GM18520 (cell line): ENCODE measurements around the gene CA7.

ENCODE experiments used
- ATAC-seq: cut with Tn5 transposase; IDR thresholded peaks from one replicate; pipeline ENCODE4 v1.9.1; 2021; ENCODE audit not compliant: unreplicated experiment

Gene CA7

DNA sequence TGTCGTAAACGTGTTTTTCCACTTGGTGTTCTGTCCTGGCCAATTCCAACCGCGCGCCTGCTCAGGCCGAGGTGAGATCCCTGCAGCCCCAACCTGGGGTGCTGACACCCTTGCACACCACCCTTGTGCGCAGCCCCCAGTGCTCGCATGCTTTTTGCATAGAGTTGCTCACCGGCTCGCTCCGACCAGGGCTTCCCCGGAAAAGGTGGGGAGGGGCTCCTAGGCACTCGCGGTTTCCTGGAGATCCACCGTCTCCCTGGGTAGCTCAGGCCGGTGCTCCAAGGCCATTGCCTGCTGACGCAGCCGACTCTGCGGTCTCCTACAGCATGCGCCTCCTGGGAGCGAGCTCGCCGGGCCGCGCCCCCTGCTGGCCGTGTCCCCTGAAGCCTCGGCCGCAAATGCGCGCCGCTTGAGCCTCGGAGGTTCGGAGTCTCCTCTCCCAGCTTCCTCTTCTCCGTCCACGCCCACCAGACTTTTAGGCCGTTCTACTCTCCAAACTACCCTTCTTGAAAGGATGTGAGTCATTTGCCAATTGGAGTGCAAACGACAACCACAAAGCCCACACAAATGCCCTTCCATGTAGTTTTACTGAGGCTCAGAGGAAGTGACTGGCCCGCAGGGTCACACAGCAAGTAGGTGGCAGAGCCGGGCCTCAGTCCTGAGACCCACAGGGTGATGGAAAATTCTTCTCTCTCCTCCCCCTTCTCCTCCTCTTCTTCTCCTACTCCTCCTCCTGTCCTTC lies 28.9 kb downstream of the CA7 start:
- ATAC-seq = peak; percentile 75

DNA sequence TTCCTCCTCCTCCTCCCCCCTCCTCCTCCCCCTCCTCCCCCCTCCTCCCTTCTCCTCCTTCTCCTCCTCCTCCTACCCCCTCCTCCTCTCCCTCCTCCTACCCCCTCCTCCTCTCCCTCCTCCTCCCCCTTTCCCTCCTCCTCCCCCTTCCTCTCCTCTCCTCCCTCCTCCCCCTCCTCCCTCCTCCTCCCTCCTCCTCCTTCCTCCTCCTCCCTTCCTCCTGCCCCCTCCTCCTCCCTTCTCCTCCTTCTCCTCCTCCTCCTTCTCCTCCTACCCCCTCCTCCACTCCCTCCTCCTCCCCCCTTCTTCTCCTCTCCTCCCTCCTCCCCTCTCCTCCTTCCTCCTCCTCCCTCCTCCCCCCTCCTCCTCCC lies 29.5 kb downstream of the CA7 start:
- ATAC-seq = no peak

GRCh38 chr16:66874079-66874775 lies 30.0 kb downstream of the CA7 start:
- ATAC-seq = no peak

DNA sequence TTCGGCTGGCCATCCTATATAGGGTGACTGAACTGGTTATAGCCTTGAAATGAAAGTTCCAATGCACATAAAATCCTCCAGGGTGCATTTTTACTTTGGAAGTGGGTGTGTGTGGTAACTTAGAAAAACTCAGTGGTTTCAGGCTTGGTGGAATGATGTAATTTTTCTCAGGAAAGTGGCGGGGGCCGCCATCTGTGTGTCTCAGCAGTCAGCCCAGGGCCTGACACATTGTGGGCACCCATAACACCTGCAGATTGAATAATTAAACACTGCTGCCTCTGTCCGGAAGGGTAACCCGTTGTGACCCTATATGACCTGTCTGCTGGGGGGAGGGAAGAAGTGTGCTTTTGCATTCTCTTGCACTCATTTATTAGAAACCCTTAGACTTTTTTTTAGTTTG lies 33.9 kb downstream of the CA7 start:
- no peak for ATAC-seq

- peak; percentile 92 for ATAC-seq
Observed at GRCh38 chr16:66880288-66881013, 36.2 kb downstream of the CA7 start, which contains the start of gene PDP2. TSS of gene PDP2 (plus strand) at chr16:66880515. CDS start at chr16:66884285, 3,770 bp downstream.

GRCh38 chr16:66881014-66881417 lies 36.8 kb downstream of the CA7 start:
- ATAC-seq = no peak

GRCh38 chr16:66881560-66881959 lies 37.3 kb downstream of the CA7 start:
- no peak for ATAC-seq

- ATAC-seq = no peak
Observed at GRCh38 chr16:66881964-66882508, 37.8 kb downstream of the CA7 start.

DNA sequence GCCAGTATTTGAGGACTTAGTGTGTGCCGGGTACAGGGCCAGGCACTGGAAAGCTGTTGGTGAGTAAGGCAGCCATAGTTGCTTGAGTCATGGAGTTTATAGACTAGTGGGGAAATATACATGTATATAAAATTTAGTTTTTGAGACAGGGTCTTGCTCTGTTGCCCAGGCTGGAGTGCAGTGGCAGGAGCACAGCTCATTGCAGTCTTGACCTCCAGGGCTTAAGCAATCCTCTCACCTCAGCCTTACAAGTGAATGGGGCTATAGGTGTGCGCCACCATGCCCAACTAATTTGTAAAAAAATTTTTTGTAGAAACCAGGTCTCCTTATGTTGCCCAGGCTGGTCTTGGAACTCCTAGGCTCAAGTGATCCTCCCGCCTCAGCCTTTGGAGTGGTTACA lies 38.5 kb downstream of the CA7 start:
- ATAC-seq = no peak

DNA sequence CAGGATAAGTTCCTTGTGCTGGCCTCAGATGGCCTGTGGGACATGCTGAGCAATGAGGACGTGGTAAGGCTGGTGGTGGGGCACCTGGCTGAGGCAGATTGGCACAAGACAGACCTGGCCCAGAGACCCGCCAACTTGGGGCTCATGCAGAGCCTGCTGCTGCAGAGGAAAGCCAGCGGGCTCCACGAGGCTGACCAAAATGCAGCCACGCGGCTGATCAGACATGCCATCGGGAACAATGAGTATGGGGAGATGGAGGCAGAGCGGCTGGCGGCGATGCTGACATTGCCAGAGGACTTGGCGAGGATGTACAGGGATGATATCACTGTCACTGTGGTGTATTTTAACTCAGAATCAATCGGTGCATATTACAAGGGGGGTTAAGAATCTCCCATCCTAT lies 41.3 kb downstream of the CA7 start:
- ATAC-seq = no peak

DNA sequence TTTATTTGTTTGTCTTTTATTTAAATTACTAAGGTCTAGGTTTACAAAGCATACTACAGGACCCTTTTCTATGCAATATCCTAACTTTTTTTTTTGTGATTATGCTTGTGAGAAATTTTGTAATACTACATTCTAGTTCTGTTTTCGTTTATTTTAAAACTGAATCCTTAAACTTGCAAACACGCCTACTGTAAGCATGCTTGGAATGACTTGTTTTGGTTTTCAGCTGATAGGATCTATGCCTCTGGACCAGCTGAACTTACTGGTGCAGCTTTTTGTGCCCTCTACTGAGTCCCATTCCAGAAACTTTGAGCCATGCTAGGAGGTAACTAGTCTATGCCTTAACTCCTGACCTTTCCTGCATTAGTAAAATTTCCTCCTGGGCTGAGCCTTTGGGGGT lies 42.1 kb downstream of the CA7 start:
- ATAC-seq = no peak

DNA sequence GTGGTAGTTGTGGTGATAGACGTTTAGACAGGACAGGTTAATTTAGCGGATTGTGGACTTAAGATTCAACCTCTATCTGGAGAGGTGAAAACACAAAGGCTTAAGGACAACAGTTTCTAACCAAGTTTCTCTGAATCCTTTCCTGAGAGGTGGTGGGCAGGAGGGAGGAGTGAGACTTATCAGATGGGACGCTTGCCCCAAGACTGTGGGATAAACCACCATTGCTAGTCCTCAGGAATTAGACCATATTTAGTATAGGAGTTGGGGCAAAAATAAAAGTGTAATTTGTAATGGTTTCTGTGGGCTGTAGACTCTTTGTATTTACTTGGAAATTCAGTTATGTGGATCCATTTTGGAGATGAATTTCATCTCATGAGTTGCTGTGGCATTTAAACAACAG lies 42.7 kb downstream of the CA7 start:
- no peak for ATAC-seq

DNA sequence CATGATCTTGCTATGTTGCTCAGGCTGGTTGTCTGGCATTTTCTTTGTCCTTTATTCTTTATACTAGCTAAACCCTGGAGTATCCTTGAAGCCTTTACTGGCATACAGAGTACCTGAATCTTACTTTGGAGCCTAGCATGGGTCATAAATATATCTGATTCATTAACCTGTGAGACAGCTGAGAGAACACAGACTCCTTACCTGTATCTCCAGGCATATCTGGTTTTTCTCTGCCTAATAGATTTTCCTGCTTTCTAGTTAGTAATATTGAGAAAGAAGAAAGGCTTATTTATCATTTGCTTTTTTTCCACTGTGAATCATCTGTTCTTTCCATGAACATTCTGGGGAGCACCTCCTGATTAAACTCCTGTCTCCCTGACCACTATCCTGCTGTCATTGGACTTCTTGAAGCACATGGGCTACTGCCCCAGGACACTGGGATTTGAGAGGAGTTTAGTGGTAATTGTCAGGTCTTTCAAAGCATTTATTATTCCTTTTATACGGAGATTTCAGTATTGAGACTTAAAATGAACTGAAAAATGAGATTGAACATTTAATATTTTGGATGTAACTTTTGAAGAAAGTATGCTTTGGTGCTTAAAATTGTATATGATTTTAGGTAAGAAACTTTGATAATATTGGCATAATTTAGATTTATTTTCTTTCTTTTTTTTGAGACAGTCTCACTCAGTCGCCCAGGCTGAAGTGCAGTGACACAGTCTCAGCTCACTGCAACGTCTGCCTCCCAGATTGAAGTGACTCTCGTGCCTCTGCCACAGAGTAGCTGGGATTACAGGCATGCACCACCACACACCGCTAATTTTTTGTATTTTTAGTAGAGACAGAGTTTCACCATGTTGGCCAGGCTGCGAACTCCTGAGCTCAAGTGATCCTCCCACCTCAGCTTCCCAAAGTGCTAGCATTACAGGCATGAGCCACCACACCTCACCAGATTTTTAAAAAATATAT lies 44.7 kb downstream of the CA7 start:
- ATAC-seq = no peak

GRCh38 chr16:66889622-66890021 lies 45.4 kb downstream of the CA7 start:
- no peak for ATAC-seq

DNA sequence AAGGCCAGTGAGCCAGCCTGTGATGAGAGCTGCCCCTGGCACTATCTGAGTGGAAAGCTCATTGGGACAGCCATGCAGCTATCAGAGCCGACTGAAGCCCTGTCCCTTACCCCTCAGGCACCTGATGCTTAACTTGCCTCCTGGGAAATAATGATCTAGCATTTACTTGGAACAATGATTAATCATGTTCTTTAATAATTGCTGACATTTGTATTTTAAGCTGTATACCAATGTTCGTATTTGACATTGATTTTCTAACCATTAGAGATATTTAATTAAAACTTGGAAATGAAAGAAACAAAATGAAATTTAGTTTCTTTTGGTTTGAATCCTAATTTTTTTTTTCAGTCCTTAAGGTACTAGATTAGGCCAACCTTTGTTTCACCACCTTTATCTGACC lies 46.6 kb downstream of the CA7 start:
- ATAC-seq = no peak

DNA sequence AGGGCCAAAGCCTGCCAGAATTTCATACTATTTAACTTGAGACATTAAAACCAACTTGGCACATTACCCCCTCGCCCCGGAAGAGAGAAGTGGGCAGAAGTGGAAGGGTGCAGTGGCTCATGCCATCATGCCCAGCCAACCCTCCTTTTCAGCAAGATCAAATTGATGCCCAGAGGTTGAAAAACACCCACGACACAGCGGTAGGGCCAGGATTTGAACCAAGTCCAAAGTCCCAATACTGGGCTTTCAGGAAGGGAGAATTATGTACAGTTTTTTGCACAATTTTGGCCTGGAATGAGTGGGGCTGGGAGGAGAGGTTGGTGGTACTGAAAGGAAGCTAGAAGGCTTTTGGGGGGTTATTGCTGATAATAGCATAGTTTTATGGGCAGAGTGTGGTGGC lies 47.1 kb downstream of the CA7 start:
- ATAC-seq = no peak

GRCh38 chr16:66891797-66892196 lies 47.6 kb downstream of the CA7 start:
- no peak for ATAC-seq

DNA sequence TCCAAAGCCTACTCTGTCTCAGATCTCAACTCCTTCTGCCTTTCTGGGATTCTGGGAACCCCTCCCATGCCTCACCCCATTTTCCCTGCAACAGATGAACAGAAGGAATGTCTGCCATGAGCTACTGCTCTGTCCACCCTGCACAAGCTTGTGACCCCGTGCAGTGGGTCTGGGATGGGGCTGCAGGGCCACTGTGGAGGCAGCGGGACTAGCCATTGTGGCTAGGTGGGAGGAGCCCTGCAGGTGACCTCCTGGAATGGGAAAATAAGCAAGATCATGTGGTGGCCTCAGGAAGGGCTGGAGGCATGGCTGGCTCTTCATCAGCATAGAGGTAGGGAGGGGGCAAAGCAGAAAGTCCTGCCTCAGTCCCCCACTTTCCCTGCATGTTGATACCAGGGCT lies 49.8 kb downstream of the CA7 start:
- ATAC-seq = no peak

DNA sequence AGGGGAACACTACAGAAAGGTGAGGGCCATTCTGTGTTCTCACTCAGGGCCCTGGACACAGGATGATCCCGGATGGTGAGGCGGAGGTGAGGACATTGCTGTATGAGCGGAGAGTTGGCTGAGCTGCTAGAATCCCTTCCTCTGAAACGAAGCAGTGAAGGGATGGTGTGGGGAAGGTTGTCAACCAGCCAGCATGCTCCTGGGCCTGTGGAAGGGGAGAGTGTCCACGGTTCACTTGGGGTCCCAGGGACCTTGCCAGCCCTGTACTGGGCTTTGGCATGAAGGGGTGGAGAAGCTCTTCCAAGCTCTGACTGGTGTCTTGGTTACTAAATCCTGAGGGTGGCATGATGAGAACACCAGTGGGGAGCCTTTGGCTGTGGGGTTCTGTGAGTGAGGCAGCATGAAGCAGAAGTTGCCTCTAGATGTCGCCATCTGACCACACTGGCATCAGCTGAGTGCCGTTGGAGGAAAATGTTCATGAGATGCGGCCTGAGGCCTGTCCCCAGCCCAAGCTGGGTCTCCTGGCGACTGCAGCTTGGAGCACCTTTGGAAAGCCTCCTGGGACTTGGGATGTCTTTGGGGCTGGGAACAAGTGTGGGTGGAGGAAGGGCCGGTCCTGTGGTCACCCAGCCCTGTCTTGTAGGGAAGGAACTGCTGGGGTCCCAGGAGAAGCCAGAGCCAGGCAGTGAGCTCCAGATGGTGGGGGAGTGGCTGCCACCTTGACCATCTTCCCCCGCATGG lies 50.9 kb downstream of the CA7 start:
- peak; percentile 64 for ATAC-seq

GRCh38 chr16:66895689-66895979 lies 51.4 kb downstream of the CA7 start:
- no peak for ATAC-seq
